ENCODE data around the gene CCNA1. TPM values are rescaled to one million over a fixed set of nuclear protein-coding genes. Genes with fewer than 3 reads are reported as not detected.

CCNA1 gene
- total RNA-seq, 1 experiment from 2014 or later = 0.39 TPM

DNA sequence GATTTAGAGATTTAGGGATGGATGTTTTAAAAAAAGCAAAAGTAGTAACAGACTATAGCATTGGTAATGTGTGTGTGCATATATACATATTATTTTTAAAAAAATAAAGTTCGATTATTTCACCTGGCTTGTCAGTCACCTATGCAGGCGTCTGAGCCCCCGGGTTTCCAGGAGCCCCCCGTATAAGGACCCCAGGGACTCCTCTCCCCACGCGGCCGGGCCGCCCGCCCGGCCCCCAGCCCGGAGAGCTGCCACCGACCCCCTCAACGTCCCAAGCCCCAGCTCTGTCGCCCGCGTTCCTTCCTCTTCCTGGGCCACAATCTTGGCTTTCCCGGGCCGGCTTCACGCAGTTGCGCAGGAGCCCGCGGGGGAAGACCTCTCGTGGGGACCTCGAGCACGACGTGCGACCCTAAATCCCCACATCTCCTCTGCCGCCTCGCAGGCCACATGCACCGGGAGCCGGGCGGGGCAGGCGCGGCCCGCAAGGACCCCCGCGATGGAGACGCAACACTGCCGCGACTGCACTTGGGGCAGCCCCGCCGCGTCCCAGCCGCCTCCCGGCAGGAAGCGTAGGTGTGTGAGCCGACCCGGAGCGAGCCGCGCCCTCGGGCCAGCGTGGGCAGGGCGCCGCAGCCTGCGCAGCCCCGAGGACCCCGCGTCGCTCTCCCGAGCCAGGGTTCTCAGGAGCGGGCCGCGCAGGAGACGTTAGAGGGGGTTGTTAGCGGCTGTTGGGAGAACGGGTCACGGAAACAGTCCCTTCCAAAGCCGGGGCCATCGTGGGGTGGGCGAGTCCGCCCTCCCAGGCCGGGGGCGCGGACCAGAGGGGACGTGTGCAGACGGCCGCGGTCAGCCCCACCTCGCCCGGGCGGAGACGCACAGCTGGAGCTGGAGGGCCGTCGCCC is 840 bp upstream of the CCNA1 start:
- no peak overlapping the region for H3K27ac ChIP-seq
- DNase-seq (ENCODE audit: low read depth in 1 of 2, low spot score in 2 of 2) = peak in 1 of 2 experiments; percentile 18
- no peaks in the 10 kb centered on the region for H3K9me3 ChIP-seq (replicated peaks)
- H3K27me3 ChIP-seq (replicated peaks) = peaks cover 22% of the 10 kb centered on the region
- H3K36me3 ChIP-seq = peaks cover 3% of the 10 kb centered on the region; the same call in 1 of the 2 replicates
- H3K4me3 ChIP-seq = peak overlapping the region; percentile 44
- peaks cover 9% of the 10 kb centered on the region for H3K4me1 ChIP-seq (replicated peaks)

DNA sequence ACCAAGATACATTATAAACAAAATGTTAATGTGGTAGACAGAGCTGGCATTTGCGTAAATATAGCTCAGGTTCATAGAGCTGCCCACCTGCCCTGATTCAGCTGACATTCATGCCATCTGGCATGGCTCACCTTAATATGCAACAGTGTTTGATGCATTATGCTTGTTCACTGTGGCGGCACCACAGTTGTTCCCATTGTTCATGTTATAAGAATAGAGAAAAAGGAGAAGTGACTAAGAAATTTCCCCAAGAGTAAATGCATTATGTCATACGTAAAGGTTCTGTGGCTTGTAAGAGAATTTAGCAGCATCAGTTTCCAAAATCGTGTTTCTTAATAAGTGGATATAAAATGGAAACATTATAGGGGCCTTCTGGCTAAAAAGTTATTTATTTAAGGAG is 4.5 kb downstream of the CCNA1 start:
- Histone ChIP-seq H3K36me3 (peaks cover under 1% of the 10 kb centered on the region; the same call in 1 of the 2 replicates), H3K4me3 (no peak overlapping the region), H3K4me1 (replicated peaks) (peaks cover 3% of the 10 kb centered on the region), H3K27me3 (replicated peaks) (peaks cover 2% of the 10 kb centered on the region), H3K9me3 (replicated peaks) (no peaks in the 10 kb centered on the region), H3K27ac (no peak overlapping the region)
- no peak for DNase-seq (ENCODE audit: low read depth in 1 of 2, low spot score in 2 of 2)

DNA sequence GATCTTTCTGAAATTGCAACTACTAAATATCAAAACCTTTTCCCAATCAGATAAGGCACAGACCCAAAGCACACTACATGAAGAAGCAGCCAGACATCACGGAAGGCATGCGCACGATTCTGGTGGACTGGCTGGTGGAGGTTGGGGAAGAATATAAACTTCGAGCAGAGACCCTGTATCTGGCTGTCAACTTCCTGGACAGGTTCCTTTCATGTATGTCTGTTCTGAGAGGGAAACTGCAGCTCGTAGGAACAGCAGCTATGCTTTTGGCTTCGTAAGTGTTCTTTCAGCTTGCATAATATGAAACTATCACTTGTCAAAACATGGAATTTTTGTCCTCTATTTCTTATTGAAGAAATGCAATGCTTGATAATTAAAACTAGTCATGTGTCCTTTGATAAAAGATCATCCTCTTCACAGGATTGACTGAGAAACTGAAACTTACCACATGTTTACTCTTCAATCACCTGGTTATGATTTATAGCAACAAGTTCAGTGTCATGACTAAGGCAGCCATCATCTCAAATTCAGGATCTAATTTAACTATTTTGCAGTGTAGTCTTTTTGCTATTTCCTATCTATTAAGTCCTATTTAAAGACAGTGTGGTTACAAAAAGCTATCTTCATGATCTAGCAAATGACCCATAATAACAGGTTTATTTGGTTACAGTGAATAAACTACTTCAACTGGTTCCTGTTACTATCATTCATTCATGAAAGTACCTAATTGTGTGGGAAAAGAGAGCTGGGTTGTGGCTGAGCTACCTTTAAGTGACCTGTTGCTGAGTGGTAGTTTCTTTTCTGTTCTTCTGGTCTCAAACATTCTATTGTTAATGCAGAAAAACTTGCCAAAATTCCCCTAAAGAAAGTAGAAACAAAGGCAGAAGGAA is 6.5 kb downstream of the CCNA1 start:
- H3K4me3 ChIP-seq = no peak overlapping the region
- H3K4me1 ChIP-seq (replicated peaks) = no peaks in the 10 kb centered on the region
- no peaks in the 10 kb centered on the region for H3K27me3 ChIP-seq (replicated peaks)
- H3K27ac ChIP-seq = no peak overlapping the region
- H3K9me3 ChIP-seq (replicated peaks) = no peaks in the 10 kb centered on the region
- no peaks in the 10 kb centered on the region for H3K36me3 ChIP-seq
- no peak for DNase-seq (ENCODE audit: low read depth in 1 of 2, low spot score in 2 of 2)

DNA sequence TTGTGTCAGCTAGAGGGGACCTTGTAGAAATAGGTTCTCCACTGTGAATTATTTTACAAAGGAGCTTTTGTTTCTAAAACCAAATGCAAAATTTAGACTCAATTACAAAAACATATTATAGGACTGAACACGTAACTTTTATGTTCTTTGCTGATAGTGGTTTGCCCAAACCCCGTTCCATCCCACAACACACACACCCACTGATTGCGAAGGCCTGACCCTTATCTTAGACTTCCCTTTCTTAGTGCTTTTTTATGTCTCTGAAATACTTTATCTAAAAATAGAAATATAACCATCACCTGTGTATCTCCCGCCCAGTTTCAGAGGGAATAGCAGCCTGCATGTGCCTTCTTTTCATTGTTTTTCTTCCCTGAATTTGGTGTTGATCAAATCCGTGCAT is 13.0 kb downstream of the CCNA1 start:
- H3K27ac ChIP-seq = no peak overlapping the region
- no peaks in the 10 kb centered on the region for H3K27me3 ChIP-seq (replicated peaks)
- H3K4me1 ChIP-seq (replicated peaks) = peaks cover 10% of the 10 kb centered on the region
- H3K36me3 ChIP-seq = no peaks in the 10 kb centered on the region
- no peak overlapping the region for H3K4me3 ChIP-seq
- DNase-seq (ENCODE audit: low read depth in 1 of 2, low spot score in 2 of 2) = no peak
- no peaks in the 10 kb centered on the region for H3K9me3 ChIP-seq (replicated peaks)

DNA sequence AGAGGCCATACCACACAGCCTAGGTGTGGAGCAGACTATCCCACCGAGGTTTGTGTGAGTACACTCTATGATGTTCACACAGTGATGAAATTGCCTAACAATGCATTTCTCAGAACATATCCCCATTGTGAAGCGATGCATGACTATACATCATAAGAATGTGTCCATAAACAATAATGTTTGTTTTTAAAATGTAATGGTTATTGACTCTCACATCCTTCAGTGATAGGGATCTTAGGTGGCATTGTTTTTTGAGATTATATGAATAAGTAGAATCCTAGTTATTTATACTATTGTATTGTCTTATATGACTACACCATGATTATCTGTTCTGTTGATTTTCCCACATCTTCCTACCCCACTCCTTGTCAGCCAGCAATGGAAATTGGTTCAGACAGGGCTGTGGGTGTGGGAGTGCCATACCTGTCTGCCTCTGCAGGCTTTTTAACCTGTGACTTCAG is 13.6 kb downstream of the CCNA1 start:
- H3K4me1 ChIP-seq (replicated peaks) = peaks cover 10% of the 10 kb centered on the region

DNA sequence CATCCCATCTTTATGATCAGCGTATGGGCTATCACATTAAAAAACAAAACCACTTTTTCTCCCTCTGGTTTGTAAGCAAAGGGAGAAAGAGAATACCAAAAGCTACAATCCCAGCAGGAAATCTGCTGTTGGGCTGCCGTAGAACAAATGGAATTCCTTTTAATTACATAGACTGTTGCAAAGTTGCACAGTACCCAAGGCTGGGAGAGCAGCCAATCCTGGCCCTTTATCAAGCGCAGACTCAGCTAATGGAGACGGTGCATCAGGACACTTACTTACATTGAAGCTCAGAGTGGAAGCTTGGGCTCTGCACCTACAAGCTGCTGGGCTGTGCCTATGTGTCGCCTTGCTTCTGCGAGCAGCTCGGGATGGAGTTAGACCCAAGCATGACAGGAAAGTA is 15.2 kb downstream of the CCNA1 start:
- Histone ChIP-seq H3K4me1 (replicated peaks) (peaks cover 10% of the 10 kb centered on the region), H3K27me3 (replicated peaks) (no peaks in the 10 kb centered on the region), H3K27ac (no peak overlapping the region), H3K4me3 (no peak overlapping the region), H3K9me3 (replicated peaks) (no peaks in the 10 kb centered on the region), H3K36me3 (no peaks in the 10 kb centered on the region)
- DNase-seq (ENCODE audit: low read depth in 1 of 2, low spot score in 2 of 2) = no peak

More for the DNA sequence above, 13.6 kb downstream of the CCNA1 start:
- Histone ChIP-seq H3K4me3 (no peak overlapping the region), H3K9me3 (replicated peaks) (no peaks in the 10 kb centered on the region), H3K27ac (no peak overlapping the region), H3K36me3 (no peaks in the 10 kb centered on the region), H3K27me3 (replicated peaks) (no peaks in the 10 kb centered on the region)
- DNase-seq (ENCODE audit: low read depth in 1 of 2, low spot score in 2 of 2) = peak in 1 of 2 experiments; percentile 15

DNA sequence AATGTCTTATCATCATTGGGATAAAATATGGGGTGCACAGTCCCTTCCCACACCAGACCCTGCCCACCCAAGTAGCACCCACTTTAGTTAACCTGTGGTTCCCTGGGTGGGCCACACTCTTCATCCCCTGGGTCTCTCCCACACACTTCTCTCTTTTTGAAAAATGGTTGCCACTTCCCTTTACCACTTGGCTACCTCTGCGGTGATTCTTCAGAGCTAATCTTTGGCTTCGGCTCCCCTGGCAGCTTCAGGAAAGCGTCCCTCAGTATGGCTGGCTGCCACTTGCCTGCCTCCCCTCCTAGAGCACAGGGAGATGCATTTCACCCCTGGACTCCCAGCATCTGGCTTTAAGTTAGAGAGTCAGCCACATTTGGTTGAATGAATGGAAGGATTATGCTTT is 18.2 kb downstream of the CCNA1 start:
- no peak overlapping the region for H3K4me3 ChIP-seq
- H3K27me3 ChIP-seq (replicated peaks) = no peaks in the 10 kb centered on the region
- H3K36me3 ChIP-seq = no peaks in the 10 kb centered on the region
- no peak for DNase-seq (ENCODE audit: low read depth in 1 of 2, low spot score in 2 of 2)
- H3K4me1 ChIP-seq (replicated peaks) = peaks cover 10% of the 10 kb centered on the region
- H3K27ac ChIP-seq = no peak overlapping the region
- H3K9me3 ChIP-seq (replicated peaks) = no peaks in the 10 kb centered on the region

DNA sequence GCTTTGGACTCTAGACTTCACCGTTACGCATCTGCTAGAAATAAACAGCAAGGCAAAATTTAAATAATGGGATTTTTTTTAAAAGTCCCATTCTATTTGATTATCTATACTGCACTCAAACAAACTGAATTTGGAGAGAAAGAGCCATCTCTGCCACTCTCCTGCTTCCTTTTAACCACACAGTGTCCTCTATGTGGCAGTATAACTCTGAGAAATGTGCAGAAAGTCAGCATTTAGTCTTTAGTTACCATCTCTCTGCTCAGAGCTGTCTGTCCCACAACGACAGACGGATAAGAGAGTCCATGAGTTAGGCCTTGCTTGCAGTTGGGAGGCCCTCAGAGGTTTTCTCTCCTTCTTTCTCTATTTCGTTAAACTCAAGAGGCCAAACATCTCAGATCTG is 21.2 kb downstream of the CCNA1 start:
- H3K4me1 ChIP-seq (replicated peaks) = no peaks in the 10 kb centered on the region
- H3K9me3 ChIP-seq (replicated peaks) = no peaks in the 10 kb centered on the region
- H3K36me3 ChIP-seq = no peaks in the 10 kb centered on the region
- DNase-seq (ENCODE audit: low read depth in 1 of 2, low spot score in 2 of 2) = no peak
- no peaks in the 10 kb centered on the region for H3K27me3 ChIP-seq (replicated peaks)
- H3K27ac ChIP-seq = no peak overlapping the region
- H3K4me3 ChIP-seq = no peak overlapping the region

DNA sequence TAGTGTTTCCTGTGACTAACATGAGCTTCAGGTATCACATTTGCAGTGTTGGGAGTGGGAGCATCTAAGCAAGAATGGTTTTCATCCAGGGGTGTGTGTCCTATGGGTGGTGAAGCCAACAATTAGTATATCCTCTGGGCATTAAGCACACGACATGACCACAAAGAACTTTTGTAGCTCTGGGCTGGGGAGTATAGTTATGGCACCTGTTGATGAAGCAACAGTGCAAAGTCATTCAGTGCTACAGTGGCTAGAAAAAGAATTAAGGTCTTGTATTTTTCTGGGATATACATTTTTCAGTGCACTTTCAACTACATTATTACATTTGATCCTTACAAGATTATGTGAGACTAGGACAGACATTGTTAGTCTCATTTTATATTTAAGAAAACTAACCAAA is 21.8 kb downstream of the CCNA1 start:
- no peak overlapping the region for H3K4me3 ChIP-seq
- no peak overlapping the region for H3K27ac ChIP-seq
- H3K4me1 ChIP-seq (replicated peaks) = no peaks in the 10 kb centered on the region
- no peaks in the 10 kb centered on the region for H3K9me3 ChIP-seq (replicated peaks)
- DNase-seq (ENCODE audit: low read depth in 1 of 2, low spot score in 2 of 2) = no peak
- H3K27me3 ChIP-seq (replicated peaks) = no peaks in the 10 kb centered on the region
- H3K36me3 ChIP-seq = no peaks in the 10 kb centered on the region

DNA sequence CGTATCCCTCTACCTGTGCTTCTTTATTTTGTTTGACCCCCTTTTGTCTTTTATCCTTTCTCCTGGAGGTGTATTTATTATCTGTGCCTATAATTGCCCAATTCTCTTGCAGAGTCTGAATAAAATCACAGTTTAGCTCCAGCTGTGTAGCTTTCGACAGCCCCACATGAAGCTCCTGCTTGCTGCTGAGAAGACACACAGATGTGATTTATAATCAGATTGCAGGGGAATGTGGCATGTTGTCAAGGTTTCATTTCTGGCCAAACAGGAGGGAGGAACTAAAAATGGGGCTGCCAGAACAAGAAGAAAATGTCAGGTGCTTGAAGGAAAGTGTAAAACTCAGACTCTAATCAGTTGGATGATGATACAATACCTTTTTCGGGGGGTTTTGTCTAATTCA is 22.7 kb downstream of the CCNA1 start:
- no peak for DNase-seq (ENCODE audit: low read depth in 1 of 2, low spot score in 2 of 2)
- Histone ChIP-seq H3K36me3 (no peaks in the 10 kb centered on the region), H3K4me1 (replicated peaks) (no peaks in the 10 kb centered on the region), H3K4me3 (no peak overlapping the region), H3K27me3 (replicated peaks) (no peaks in the 10 kb centered on the region), H3K9me3 (replicated peaks) (no peaks in the 10 kb centered on the region), H3K27ac (no peak overlapping the region)

DNA sequence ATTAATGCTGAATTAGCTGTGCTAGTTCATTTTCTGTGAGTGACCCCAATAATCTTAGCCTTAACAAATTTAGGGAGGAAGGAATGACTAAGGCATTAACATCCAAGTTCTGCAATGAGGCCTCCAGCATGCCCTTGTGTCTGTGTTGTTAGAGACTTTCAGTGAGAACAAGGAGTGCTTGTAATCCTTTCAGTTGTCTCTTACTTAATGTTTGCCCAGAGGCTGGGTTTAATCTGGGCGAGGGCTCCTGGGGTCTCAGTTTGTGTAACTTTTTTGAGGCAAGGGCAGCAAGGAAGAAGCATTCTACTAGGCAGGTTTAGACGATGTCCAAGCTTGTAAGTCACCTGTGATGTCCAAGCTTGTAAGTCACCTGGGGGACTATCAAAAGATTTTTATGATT is 24.3 kb downstream of the CCNA1 start:
- Histone ChIP-seq H3K9me3 (replicated peaks) (no peaks in the 10 kb centered on the region), H3K4me3 (no peak overlapping the region), H3K27me3 (replicated peaks) (no peaks in the 10 kb centered on the region), H3K27ac (no peak overlapping the region), H3K36me3 (no peaks in the 10 kb centered on the region), H3K4me1 (replicated peaks) (no peaks in the 10 kb centered on the region)
- DNase-seq (ENCODE audit: low read depth in 1 of 2, low spot score in 2 of 2) = no peak

DNA sequence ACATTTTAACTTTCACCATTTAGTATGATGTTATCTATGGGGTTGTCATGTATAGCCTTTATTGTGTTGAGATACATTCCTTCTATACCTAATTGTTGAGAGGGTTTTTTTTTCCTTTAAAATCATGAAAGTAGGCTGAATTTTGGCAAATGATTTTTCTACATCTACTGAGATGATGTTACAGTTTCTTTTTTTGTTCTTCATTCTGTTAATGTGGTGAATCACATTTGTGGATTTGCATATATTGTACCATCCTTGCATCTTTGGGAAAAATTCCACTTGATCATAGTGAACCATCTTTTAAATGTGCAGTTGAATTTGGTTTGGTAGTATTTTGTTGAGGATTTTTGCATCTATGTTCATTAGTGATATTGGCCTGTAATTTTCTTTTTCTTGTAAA is 29.2 kb downstream of the CCNA1 start:
- Histone ChIP-seq H3K27me3 (replicated peaks) (no peaks in the 10 kb centered on the region), H3K4me1 (replicated peaks) (no peaks in the 10 kb centered on the region), H3K27ac (no peak overlapping the region), H3K36me3 (no peaks in the 10 kb centered on the region), H3K4me3 (no peak overlapping the region), H3K9me3 (replicated peaks) (no peaks in the 10 kb centered on the region)
- DNase-seq (ENCODE audit: low read depth in 1 of 2, low spot score in 2 of 2) = no peak

DNA sequence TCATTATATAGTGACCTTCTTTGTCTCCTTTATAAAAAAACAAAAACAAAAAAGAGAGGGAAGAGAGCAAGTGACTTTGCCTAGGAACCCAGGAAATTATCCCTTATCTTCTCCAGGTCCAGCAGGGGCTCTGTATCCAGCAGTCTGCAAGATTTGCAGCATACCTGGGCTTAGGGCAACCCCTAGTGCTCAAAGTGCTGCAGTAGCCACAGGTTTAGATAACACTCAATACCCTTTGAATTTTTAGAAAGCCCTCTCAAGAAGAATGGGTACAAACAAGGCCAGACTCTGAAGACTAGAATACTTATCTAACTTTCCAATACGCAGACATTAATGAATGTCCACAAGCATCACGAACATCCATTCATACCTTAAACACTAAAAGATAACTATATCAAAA is 43.2 kb downstream of the CCNA1 start:
- no peaks in the 10 kb centered on the region for H3K4me1 ChIP-seq (replicated peaks)
- H3K36me3 ChIP-seq = no peaks in the 10 kb centered on the region
- no peak overlapping the region for H3K4me3 ChIP-seq
- no peaks in the 10 kb centered on the region for H3K9me3 ChIP-seq (replicated peaks)
- no peaks in the 10 kb centered on the region for H3K27me3 ChIP-seq (replicated peaks)
- H3K27ac ChIP-seq = no peak overlapping the region
- DNase-seq (ENCODE audit: low read depth in 1 of 2, low spot score in 2 of 2) = no peak

DNA sequence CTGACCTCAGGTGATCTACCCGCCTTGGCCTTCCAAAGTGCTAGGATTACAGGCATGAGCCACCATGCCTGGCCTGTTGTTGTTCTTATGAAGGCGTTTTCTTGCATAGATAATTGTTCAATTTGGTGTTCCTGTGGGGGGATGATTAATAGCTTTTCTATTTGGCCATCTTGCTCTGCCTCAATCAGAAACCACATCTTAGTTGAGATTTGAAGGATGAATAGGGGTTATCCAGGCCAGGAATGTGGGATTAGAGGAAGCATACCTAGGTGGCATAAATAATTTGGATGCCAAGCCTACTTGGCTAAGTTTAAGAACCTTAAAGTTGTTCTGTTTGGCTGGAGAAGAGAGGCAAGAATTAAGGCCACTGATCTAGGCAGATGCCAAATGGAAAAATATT is 44.4 kb downstream of the CCNA1 start:
- no peaks in the 10 kb centered on the region for H3K4me1 ChIP-seq (replicated peaks)

More for the DNA sequence above, 44.4 kb downstream of the CCNA1 start:
- H3K36me3 ChIP-seq = no peaks in the 10 kb centered on the region
- H3K27ac ChIP-seq = no peak overlapping the region
- no peak overlapping the region for H3K4me3 ChIP-seq
- no peaks in the 10 kb centered on the region for H3K27me3 ChIP-seq (replicated peaks)
- DNase-seq (ENCODE audit: low read depth in 1 of 2, low spot score in 2 of 2) = no peak
- no peaks in the 10 kb centered on the region for H3K9me3 ChIP-seq (replicated peaks)
